ENCODE results near the gene IL13RA2.

The IL13RA2 gene

GRCh38 chrX:115023139-115023538, 5.7 kb upstream of the IL13RA2 start:
- Mint-ChIP-seq H3K27ac (no peak overlapping the region), H3K36me3 (no peaks in the 10 kb centered on the region), H3K4me1 (no peaks in the 10 kb centered on the region), H3K9me3 (peaks cover 11% of the 10 kb centered on the region), H3K4me3 (no peak overlapping the region)
- no peak for DNase-seq (ENCODE audit: low spot score in 2 of 2)
- ATAC-seq, result no peak

- Mint-ChIP-seq H3K27ac (no peak overlapping the region), H3K4me3 (no peak overlapping the region), H3K9me3 (peaks cover 11% of the 10 kb centered on the region), H3K36me3 (no peaks in the 10 kb centered on the region), H3K4me1 (no peaks in the 10 kb centered on the region)
- ATAC-seq (no peak), DNase-seq (ENCODE audit: low spot score in 2 of 2) (no peak)
These were observed 3.7 kb upstream of the IL13RA2 start for GRCh38 chrX:115021121-115021520.

GRCh38 chrX:115018944-115019343, 1.5 kb upstream of the IL13RA2 start:
- no peak overlapping the region for H3K27ac Mint-ChIP-seq
- H3K4me1 Mint-ChIP-seq, result no peaks in the 10 kb centered on the region
- no peak overlapping the region for H3K4me3 Mint-ChIP-seq

GRCh38 chrX:115018040-115018647, 728 bp upstream of the IL13RA2 start:
- Mint-ChIP-seq H3K36me3 (no peaks in the 10 kb centered on the region), H3K4me1 (no peaks in the 10 kb centered on the region), H3K4me3 (no peak overlapping the region), H3K27ac (no peak overlapping the region), H3K9me3 (peaks cover 8% of the 10 kb centered on the region)
- DNase-seq (ENCODE audit: low spot score in 2 of 2), result no peak
- no peak for ATAC-seq

More at GRCh38 chrX:115018944-115019343, 1.5 kb upstream of the IL13RA2 start:
- DNase-seq (ENCODE audit: low spot score in 2 of 2) (no peak), ATAC-seq (no peak)
- H3K9me3 Mint-ChIP-seq, result peaks cover 8% of the 10 kb centered on the region
- H3K36me3 Mint-ChIP-seq, result no peaks in the 10 kb centered on the region

- Mint-ChIP-seq H3K27ac (no peak overlapping the region), H3K9me3 (peaks cover 10% of the 10 kb centered on the region), H3K36me3 (no peaks in the 10 kb centered on the region), H3K4me3 (no peak overlapping the region), H3K4me1 (no peaks in the 10 kb centered on the region)
- ATAC-seq, result no peak
- DNase-seq (ENCODE audit: low spot score in 2 of 2), result no peak
These were observed 3.7 kb downstream of the IL13RA2 start for GRCh38 chrX:115013705-115014104.

- H3K36me3 Mint-ChIP-seq, result no peaks in the 10 kb centered on the region
- ATAC-seq, result no peak
- no peak overlapping the region for H3K27ac Mint-ChIP-seq
- H3K9me3 Mint-ChIP-seq, result peaks cover 5% of the 10 kb centered on the region
- H3K4me1 Mint-ChIP-seq, result no peaks in the 10 kb centered on the region
- DNase-seq (ENCODE audit: low spot score in 2 of 2), result no peak
- no peak overlapping the region for H3K4me3 Mint-ChIP-seq
These were observed 6.0 kb downstream of the IL13RA2 start for GRCh38 chrX:115011428-115011827.

- no peak overlapping the region for H3K4me3 Mint-ChIP-seq
- no peaks in the 10 kb centered on the region for H3K4me1 Mint-ChIP-seq
- DNase-seq (ENCODE audit: low spot score in 2 of 2) (no peak), ATAC-seq (no peak)
- peaks cover 4% of the 10 kb centered on the region for H3K9me3 Mint-ChIP-seq
- no peak overlapping the region for H3K27ac Mint-ChIP-seq
- no peaks in the 10 kb centered on the region for H3K36me3 Mint-ChIP-seq
These were observed 17.5 kb downstream of the IL13RA2 start for GRCh38 chrX:114999906-115000305.

GRCh38 chrX:114997779-114998178, 19.6 kb downstream of the IL13RA2 start:
- Mint-ChIP-seq H3K36me3 (no peaks in the 10 kb centered on the region), H3K9me3 (peaks cover 2% of the 10 kb centered on the region), H3K4me3 (no peak overlapping the region), H3K4me1 (no peaks in the 10 kb centered on the region), H3K27ac (no peak overlapping the region)
- no peak for DNase-seq (ENCODE audit: low spot score in 2 of 2)
- ATAC-seq, result no peak

- Mint-ChIP-seq H3K36me3 (no peaks in the 10 kb centered on the region), H3K27ac (no peak overlapping the region), H3K9me3 (peaks cover 5% of the 10 kb centered on the region), H3K4me3 (no peak overlapping the region), H3K4me1 (no peaks in the 10 kb centered on the region)
- DNase-seq (ENCODE audit: low spot score in 2 of 2) (no peak), ATAC-seq (no peak)
These were observed 31.3 kb downstream of the IL13RA2 start for GRCh38 chrX:114985967-114986592.

- DNase-seq (ENCODE audit: low spot score in 2 of 2) (no peak), ATAC-seq (no peak)
- H3K36me3 Mint-ChIP-seq, result no peaks in the 10 kb centered on the region
- H3K4me1 Mint-ChIP-seq, result no peaks in the 10 kb centered on the region
- H3K27ac Mint-ChIP-seq, result no peak overlapping the region
- no peak overlapping the region for H3K4me3 Mint-ChIP-seq
- peaks cover 12% of the 10 kb centered on the region for H3K9me3 Mint-ChIP-seq
These were observed 41.1 kb downstream of the IL13RA2 start for GRCh38 chrX:114976292-114976691.

GRCh38 chrX:114973013-114973412, 44.4 kb downstream of the IL13RA2 start:
- H3K36me3 Mint-ChIP-seq, result no peaks in the 10 kb centered on the region
- DNase-seq (ENCODE audit: low spot score in 2 of 2) (no peak), ATAC-seq (no peak)
- H3K4me1 Mint-ChIP-seq, result no peaks in the 10 kb centered on the region
- no peak overlapping the region for H3K27ac Mint-ChIP-seq
- peaks cover 9% of the 10 kb centered on the region for H3K9me3 Mint-ChIP-seq
- H3K4me3 Mint-ChIP-seq, result no peak overlapping the region

- ATAC-seq (no peak), DNase-seq (ENCODE audit: low spot score in 2 of 2) (no peak)
- Mint-ChIP-seq H3K4me1 (no peaks in the 10 kb centered on the region), H3K9me3 (peaks cover 11% of the 10 kb centered on the region), H3K4me3 (no peak overlapping the region), H3K27ac (no peak overlapping the region), H3K36me3 (no peaks in the 10 kb centered on the region)
These were observed 46.6 kb downstream of the IL13RA2 start for GRCh38 chrX:114970806-114971205.

GRCh38 chrX:114964374-114964773, 53.0 kb downstream of the IL13RA2 start:
- Mint-ChIP-seq H3K4me1 (no peaks in the 10 kb centered on the region), H3K27ac (no peak overlapping the region), H3K9me3 (peaks cover 4% of the 10 kb centered on the region), H3K4me3 (no peak overlapping the region), H3K36me3 (no peaks in the 10 kb centered on the region)
- ATAC-seq (no peak), DNase-seq (ENCODE audit: low spot score in 2 of 2) (no peak)

- Mint-ChIP-seq H3K4me3 (no peak overlapping the region), H3K27ac (no peak overlapping the region), H3K36me3 (no peaks in the 10 kb centered on the region), H3K9me3 (peaks cover 6% of the 10 kb centered on the region), H3K4me1 (no peaks in the 10 kb centered on the region)
- ATAC-seq (no peak), DNase-seq (ENCODE audit: low spot score in 2 of 2) (no peak)
These were observed 55.2 kb downstream of the IL13RA2 start for GRCh38 chrX:114962209-114962608.

- no peak overlapping the region for H3K4me3 Mint-ChIP-seq
- no peak overlapping the region for H3K27ac Mint-ChIP-seq
- DNase-seq (ENCODE audit: low spot score in 2 of 2) (no peak), ATAC-seq (no peak)
- no peaks in the 10 kb centered on the region for H3K36me3 Mint-ChIP-seq
- no peaks in the 10 kb centered on the region for H3K4me1 Mint-ChIP-seq
- H3K9me3 Mint-ChIP-seq, result peaks cover 6% of the 10 kb centered on the region
These were observed 57.7 kb downstream of the IL13RA2 start for GRCh38 chrX:114959729-114960128.

Measured in stimulated activated effector memory CD8-positive, alpha-beta T cell treated with anti-CD3 and anti-CD28 coated beads, Interleukin-12 subunit alpha, Interleukin-12 subunit beta, amount 100 ng/mL, for 72 hours (primary cell).